ENCODE measurements around the gene CACNG5. TPM values are rescaled to one million over a fixed set of nuclear protein-coding genes. Genes with fewer than 3 reads are reported as not detected.

The CACNG5 gene
- total RNA-seq, 1 experiment from 2014 or later = not detected

DNA sequence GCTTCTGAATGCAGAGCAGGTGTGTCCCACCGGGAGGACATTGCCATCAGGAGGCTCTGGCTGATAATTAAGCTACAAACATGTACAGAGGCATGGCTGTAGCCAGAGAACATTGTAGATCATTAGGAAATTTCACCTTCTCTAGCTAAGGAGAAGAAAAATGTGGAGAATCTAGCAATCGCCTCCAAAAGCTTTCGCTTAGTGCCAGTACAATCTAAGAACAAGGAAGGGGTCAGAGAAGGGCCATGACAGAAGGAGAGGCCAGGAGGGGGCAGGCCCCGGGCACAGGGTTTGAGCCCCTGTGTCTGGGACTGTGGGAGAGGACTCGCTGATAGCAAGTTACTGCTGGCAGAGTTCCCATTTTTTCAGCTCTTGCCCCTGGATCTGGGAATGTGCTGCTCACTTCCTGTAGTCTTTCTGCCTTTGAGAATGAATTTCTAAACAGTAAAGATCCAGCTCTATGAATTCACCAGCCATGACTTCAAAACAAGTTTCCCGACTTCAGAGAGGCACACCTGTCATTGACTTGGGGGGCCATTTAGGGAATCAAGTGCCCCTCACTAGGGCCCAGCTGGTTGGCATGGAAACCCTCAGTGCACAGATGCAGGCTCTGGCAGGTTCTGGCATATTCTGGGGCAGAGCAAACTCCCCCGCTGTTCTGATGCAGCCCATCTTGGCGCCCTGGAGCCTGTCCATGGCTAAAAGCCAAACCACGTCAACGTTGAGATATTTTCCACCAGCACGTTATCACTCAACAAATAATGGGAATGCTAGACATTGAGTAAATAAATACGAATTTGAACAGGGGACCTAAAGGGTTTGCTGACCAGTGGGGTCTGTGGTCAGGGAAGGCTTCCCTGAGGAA, 70.1 kb downstream of the CACNG5 start:
- DNase-seq (ENCODE audit: low spot score) = peak; percentile 37

DNA sequence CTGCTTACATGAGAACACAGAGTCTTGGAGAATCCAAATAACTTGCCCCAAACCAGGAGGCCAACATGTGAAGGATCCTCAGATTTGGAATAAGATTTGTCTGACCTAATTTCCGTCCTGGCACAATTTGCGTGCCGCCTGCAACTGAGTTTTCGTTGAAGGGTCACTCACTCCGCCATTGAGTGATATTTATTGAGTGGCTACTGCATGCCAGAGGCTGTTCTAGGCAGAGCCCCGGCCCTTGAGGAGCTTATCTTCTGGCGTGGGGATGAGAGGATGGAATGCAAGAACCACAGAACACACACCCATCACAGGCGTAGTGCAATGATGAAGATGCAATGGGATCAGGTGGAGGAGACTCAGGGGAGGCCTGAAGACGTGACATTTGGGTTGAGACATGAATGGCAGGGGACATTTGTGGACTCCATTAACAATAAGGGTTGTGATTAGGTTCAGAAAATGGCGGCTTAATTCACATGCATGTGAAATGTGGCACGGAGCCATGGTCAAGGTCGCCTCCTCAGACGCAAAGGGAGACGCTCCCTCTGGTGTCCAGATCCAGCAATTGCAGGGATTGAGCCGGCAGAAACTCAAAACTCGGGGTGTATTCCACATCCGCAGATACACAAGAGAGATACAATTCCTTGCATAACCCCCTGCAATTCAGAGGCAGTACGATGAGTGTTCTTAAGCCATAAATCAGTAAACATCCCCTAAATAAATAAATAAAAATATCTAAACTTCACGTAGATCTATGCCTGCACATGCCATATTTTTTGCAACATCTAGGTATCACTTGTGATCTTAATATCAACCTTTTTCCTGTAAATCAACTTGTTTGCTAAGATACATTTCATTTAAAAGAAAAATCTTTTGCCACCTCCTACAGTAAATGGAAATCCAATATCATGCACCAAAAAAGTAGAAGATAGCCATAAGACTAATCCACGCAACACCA, 71.7 kb downstream of the CACNG5 start:
- DNase-seq (ENCODE audit: low spot score) = peak; percentile 59

- no peak for DNase-seq (ENCODE audit: low spot score)
Observed at GRCh38 chr17:66909804-66910373, 75.0 kb downstream of the CACNG5 start.

GRCh38 chr17:66910651-66911285, 75.9 kb downstream of the CACNG5 start:
- DNase-seq (ENCODE audit: low spot score) = no peak

- peak; percentile 78 for DNase-seq (ENCODE audit: low spot score)
Observed at GRCh38 chr17:66915204-66915611, 80.3 kb downstream of the CACNG5 start.

- no peak for DNase-seq (ENCODE audit: low spot score)
Observed at GRCh38 chr17:66915792-66916191, 80.9 kb downstream of the CACNG5 start.

GRCh38 chr17:66916946-66917345, 82.0 kb downstream of the CACNG5 start:
- no peak for DNase-seq (ENCODE audit: low spot score)

DNA sequence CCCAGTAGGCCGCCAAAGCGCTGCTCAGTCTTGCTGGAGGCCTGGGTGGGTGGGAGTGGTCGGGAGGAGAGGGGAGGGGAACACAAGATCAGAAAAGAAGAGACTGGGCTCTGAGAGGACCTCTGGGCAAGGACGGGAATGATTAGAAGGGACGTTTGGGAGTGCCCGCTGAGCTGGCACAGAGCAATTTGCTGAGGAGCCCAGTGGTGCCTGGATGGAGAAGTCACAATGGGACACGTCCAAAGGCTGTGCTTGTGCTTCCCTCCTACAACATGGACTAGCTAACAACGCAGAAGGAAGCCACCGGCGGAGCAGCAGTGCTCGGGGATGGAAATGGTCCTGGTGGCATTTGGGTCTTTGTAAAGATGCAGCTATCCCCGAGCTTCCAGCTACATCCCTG, 84.0 kb downstream of the CACNG5 start:
- DNase-seq (ENCODE audit: low spot score) = no peak

GRCh38 chr17:66920435-66920834, 85.5 kb downstream of the CACNG5 start:
- DNase-seq (ENCODE audit: low spot score) = no peak

DNA sequence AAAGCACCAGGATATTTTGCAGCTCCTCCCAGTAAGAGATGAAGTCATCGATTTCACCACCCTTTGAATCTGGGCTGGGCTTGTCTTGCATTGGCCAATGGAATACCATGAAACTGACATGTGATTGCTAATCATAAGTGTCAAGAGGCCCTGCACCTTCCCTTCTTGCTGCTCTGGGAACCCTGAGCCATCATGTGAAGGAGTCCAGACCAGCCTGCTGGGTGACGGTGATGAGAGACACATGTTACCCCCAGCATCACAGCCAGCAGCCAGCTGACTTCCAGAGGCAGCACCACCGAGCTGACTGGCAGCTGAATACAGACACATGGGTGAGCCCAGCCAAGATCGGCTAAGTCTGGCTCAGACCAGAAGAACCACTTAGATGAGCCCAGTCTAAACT, 86.0 kb downstream of the CACNG5 start:
- no peak for DNase-seq (ENCODE audit: low spot score)

GRCh38 chr17:66923886-66924285, 89.0 kb downstream of the CACNG5 start:
- no peak for DNase-seq (ENCODE audit: low spot score)

- no peak for DNase-seq (ENCODE audit: low spot score)
Observed at GRCh38 chr17:66925811-66926500, 91.0 kb downstream of the CACNG5 start.

DNA sequence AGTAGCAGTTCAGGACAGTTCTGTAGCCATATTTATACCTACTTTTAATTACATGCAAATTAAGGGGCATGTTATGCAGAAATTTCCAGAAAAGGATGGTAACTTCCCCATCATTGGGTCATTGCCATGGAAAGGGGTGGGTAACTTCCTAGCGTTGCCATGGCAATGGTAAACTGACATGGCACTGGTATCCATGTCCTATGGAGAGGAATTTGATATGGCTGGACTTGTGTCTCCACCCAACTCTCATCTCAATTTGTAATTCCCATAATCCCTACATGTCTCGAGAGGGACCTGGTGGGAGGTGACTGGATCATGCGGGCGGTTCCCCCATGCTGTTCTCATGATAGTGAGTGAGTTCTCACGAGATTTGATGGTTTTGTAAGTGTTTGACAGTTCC, 94.0 kb downstream of the CACNG5 start:
- no peak for DNase-seq (ENCODE audit: low spot score)

- DNase-seq (ENCODE audit: low spot score) = no peak
Observed at GRCh38 chr17:66929591-66929990, 94.7 kb downstream of the CACNG5 start.

DNA sequence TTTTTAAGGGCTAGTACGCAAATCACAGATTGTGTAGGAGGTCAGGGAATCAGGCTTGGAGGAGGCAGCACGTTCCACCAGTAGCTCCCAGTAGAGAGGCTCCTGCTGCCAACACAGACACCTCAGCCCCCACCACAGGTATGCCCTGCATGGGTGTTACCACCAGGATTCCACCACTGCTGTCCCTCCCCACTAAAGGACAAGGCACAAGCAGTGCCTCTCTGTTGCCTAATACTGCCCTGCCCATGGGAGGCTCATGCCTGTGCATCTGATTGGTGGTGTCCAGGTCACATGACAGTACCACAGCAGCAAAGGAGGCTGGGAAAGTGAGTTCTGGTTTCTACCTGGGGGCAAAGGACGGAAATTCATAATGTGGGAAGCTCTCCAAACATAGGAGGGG, 96.0 kb downstream of the CACNG5 start:
- DNase-seq (ENCODE audit: low spot score) = no peak

DNA sequence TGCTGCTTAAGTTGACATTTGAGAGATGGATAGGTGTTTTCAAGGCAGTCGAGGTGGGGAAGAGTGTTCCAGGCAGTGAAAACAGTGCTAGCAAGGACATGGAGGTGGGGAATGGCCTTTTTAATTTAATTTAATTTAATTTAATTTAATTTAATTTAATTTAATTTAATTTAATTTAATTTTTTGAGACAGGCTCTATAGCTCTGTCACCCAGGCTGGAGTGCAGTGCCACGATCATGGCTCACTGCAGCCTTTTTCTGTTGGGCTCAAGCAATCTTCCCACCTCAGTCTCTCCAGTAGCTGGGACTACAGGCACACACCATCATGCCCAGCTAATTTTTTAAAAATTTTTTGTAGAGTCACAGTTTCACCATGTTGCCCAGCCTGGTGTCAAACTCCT, 97.4 kb downstream of the CACNG5 start:
- DNase-seq (ENCODE audit: low spot score) = no peak

- no peak for DNase-seq (ENCODE audit: low spot score)
Observed at GRCh38 chr17:66934040-66934439, 99.1 kb downstream of the CACNG5 start.

All from A172 (cell line).